Measurements from ENCODE around the gene GLB1L.
"Not testable (repeated sequence)": the region's sequence is repeated elsewhere in the genome, so short reads cannot be mapped to it uniquely, and the experiment has no call there.

GLB1L gene

DNA sequence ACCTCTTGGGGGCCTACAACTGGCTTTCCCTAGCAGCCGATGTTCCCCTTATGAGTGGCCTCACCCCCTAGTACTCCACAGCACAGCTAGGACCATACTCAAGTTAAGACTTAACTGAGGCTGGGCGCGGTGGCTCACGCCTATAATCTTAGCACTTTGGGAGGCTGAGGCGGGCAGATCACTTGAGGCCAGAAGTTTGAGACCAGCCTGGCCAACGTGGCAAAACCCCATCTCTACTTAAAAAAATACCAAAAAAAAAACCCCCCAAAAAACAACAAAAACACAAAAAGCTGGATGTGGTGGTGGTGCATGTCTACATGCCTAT is 41.8 kb upstream of the GLB1L start:
- H3K4me3 ChIP-seq (ENCODE audit: low read length); H3K27ac ChIP-seq (ENCODE audit: low read depth, low read length); H3K9ac ChIP-seq (ENCODE audit: low read length); H3K4me1 ChIP-seq (ENCODE audit: control insufficient read depth, insufficient read depth, low read length); H3K36me3 ChIP-seq (ENCODE audit: control insufficient read depth, insufficient read depth, low read length); H3K27me3 ChIP-seq (ENCODE audit: control insufficient read depth, insufficient read depth, low read length): not testable (repeated sequence)

DNA sequence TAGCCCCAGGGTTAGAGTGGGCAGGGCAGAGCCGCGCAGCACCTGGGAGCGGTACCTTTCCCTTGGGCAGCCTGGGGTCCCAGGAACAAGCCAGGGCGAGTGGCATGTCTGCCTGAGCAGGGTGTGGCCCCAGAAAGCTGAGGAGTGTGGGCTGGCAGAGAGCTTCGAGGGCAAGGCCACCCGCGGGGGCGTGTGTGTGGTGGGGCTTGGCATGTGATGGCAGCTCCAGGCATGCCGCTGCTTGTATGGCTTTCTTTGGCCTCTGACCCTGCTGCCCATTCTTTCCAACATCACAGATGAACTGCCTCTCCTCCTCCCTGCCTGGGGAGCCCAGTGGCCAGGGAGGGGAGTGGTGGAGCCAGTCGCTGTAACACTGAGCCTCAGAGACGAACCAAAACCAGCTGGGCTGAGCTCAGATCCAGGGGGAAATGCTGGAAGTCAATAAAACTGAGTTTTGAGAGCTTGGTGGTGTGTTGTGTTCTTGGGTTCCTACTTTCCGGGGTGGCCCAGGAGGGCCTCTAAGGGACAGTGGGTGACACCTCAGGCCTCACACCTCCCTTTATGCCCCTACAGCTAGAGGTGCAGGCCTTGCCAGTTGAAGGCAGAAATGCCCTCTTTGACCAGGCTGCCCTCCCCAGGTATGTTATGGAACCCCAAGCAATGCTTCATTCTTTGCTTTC is 41.3 kb upstream of the GLB1L start:
- peaks cover 10% of the 10 kb centered on the region for H3K4me1 ChIP-seq (ENCODE audit: control insufficient read depth, insufficient read depth, low read length)
- no peak overlapping the region for H3K9ac ChIP-seq (ENCODE audit: low read length)
- no peaks in the 10 kb centered on the region for H3K27me3 ChIP-seq (ENCODE audit: control insufficient read depth, insufficient read depth, low read length)
- no peak overlapping the region for H3K27ac ChIP-seq (ENCODE audit: low read depth, low read length)
- no peak overlapping the region for H3K4me3 ChIP-seq (ENCODE audit: low read length)
- H3K36me3 ChIP-seq (ENCODE audit: control insufficient read depth, insufficient read depth, low read length) = peaks cover 4% of the 10 kb centered on the region

DNA sequence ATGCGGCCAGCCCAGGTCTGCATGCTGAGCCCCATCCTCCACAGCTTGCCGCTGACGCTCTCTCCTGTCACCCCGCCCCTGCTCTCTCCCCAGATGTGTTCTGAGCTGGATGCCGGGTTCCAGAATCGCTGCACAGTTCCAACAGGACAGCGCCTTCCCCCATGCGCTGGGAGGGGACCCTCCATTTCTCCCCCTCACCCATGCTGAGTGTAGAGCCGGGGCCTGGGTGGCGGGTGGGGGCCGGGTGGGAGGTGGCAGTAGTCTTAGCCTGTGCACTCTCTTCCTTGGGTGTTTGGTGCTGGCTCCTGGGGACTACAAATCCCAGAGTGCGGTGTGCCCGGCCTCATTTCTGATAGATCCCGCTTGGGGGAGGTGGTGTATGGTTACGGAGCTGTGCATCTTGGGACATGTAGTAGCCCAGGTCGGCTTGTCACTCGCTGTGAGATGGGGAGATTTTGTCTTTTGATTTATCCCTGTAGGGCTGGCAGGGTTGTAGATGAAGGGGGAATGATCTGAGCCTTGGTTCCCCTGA is 40.7 kb upstream of the GLB1L start:
- H3K27me3 ChIP-seq (ENCODE audit: control insufficient read depth, insufficient read depth, low read length) = no peaks in the 10 kb centered on the region
- peaks cover 10% of the 10 kb centered on the region for H3K4me1 ChIP-seq (ENCODE audit: control insufficient read depth, insufficient read depth, low read length)
- no peak overlapping the region for H3K9ac ChIP-seq (ENCODE audit: low read length)
- no peak overlapping the region for H3K4me3 ChIP-seq (ENCODE audit: low read length)
- peaks cover 8% of the 10 kb centered on the region for H3K36me3 ChIP-seq (ENCODE audit: control insufficient read depth, insufficient read depth, low read length)
- no peak overlapping the region for H3K27ac ChIP-seq (ENCODE audit: low read depth, low read length)

DNA sequence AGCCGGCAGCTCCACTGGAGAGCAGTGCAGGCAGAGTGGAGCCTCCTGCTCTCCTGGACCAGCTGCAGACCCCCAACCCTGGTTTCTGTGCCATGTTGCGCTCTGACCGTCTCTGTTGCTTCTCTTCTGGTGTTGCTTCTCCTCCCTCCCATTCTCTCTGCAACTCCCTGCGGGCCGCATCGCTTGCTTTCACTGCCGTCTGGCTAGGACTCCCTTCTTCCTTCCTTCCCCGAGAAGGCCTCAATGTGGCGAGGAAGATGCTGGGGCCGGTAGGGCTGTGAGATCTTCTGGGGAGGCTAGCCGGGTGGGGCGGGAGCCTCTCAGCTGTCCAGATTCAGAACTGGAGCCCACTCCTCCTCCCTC is 40.1 kb upstream of the GLB1L start:
- no peak overlapping the region for H3K4me3 ChIP-seq (ENCODE audit: low read length)
- H3K9ac ChIP-seq (ENCODE audit: low read length) = no peak overlapping the region
- no peaks in the 10 kb centered on the region for H3K27me3 ChIP-seq (ENCODE audit: control insufficient read depth, insufficient read depth, low read length)
- H3K27ac ChIP-seq (ENCODE audit: low read depth, low read length) = no peak overlapping the region
- H3K4me1 ChIP-seq (ENCODE audit: control insufficient read depth, insufficient read depth, low read length) = peaks cover 10% of the 10 kb centered on the region
- peaks cover 11% of the 10 kb centered on the region for H3K36me3 ChIP-seq (ENCODE audit: control insufficient read depth, insufficient read depth, low read length)

DNA sequence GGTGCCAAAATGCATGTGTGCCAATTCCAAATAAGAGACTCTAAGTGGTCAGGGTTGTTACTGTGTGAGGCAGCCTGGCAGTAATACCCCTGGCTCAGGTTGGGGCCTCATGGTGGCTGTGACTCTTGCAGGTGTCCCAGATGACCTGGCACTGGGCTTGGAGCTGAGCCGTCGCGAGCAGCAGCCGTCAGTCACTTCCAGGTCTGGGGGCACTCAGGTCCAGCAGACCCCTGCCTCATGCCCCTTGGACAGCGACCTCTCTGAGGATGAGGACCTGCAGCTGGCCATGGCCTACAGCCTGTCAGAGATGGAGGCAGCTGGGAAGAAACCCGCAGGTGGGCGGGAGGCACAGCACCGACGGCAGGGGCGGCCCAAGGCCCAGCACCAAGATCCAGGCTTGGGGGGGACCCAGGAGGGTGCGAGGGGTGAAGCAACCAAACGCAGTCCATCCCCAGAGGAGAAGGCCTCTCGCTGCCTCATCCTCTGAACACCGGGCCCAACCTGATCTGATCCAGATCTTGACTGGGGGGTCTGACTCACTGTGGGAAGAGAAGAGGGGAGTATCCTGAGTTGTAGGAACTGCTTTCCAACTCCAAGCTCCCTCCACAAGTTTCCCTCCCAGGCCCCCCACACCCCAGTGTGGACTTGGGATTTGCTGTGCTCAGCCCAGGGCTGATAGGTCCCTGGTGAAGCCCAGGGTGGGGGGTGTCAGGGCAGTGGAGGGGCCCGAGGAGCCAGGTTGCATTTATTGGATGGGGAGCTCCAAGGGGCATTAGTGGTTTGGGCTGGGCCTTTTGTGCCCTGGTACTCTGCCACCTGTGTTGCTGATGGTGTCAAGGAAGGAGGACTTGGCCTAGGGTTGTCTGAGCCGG is 39.5 kb upstream of the GLB1L start:
- Histone ChIP-seq H3K27me3 (ENCODE audit: control insufficient read depth, insufficient read depth, low read length) (no peaks in the 10 kb centered on the region), H3K36me3 (ENCODE audit: control insufficient read depth, insufficient read depth, low read length) (peaks cover 11% of the 10 kb centered on the region), H3K27ac (ENCODE audit: low read depth, low read length) (no peak overlapping the region), H3K4me3 (ENCODE audit: low read length) (no peak overlapping the region), H3K4me1 (ENCODE audit: control insufficient read depth, insufficient read depth, low read length) (peaks cover 10% of the 10 kb centered on the region), H3K9ac (ENCODE audit: low read length) (no peak overlapping the region)

DNA sequence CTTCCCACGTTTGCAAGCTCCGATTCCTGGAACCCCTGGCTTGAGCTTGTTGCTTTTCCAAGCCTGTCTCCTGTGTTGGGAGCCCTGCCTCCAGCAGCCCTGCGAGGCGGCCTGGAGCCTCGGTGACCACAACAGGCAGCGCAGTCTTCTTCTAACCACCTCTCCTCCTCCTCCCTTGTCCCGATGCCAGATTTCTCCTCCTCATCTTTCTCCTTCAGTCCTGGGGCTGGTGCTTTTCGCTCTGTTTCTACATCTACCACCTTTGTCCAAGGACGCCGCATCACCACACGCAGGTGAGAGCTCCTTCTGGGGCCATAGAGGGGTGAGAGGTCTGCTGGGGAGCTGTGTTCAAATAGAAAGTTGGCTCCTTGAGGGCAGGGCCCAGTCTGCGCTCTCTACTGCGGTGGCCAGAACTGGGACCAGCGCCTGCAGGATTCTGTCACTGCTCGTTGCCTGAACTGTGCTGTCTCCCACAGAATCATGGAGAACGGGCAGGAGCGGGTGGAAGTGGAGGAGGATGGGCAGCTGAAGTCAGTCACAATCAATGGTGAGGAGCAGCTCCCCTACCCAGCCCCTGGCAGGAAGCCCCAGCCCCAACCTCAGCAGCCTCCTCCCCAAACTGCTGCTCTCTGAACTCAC is 37.8 kb upstream of the GLB1L start:
- no peak overlapping the region for H3K27ac ChIP-seq (ENCODE audit: low read depth, low read length)

DNA sequence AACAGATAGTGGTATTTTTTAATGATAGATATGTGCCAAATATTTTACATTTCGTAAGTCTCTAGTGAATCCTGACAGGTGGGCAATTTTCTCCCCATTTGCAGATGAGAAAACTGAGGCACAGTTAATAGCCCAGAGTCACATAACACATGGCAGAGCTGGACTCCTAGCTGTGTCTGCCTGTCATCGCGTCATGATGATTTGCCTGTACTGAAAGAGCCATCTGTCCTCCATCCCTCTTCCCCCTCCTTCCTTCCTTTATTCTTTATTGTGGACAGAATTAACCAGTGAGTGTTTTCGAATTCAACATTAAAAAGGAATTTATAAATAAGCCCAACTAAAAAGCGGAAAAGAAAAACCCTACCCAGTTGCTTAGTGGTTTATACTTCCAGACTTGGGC is 37.1 kb upstream of the GLB1L start:
- no peaks in the 10 kb centered on the region for H3K27me3 ChIP-seq (ENCODE audit: control insufficient read depth, insufficient read depth, low read length)
- H3K36me3 ChIP-seq (ENCODE audit: control insufficient read depth, insufficient read depth, low read length) = peaks cover 11% of the 10 kb centered on the region
- H3K4me1 ChIP-seq (ENCODE audit: control insufficient read depth, insufficient read depth, low read length) = peaks cover 16% of the 10 kb centered on the region
- H3K4me3 ChIP-seq (ENCODE audit: low read length) = no peak overlapping the region
- no peak overlapping the region for H3K9ac ChIP-seq (ENCODE audit: low read length)
- H3K27ac ChIP-seq (ENCODE audit: low read depth, low read length) = no peak overlapping the region

More for the DNA sequence above, 37.8 kb upstream of the GLB1L start:
- Histone ChIP-seq H3K4me1 (ENCODE audit: control insufficient read depth, insufficient read depth, low read length) (peaks cover 13% of the 10 kb centered on the region), H3K36me3 (ENCODE audit: control insufficient read depth, insufficient read depth, low read length) (peaks cover 11% of the 10 kb centered on the region), H3K4me3 (ENCODE audit: low read length) (no peak overlapping the region), H3K27me3 (ENCODE audit: control insufficient read depth, insufficient read depth, low read length) (no peaks in the 10 kb centered on the region), H3K9ac (ENCODE audit: low read length) (no peak overlapping the region)

DNA sequence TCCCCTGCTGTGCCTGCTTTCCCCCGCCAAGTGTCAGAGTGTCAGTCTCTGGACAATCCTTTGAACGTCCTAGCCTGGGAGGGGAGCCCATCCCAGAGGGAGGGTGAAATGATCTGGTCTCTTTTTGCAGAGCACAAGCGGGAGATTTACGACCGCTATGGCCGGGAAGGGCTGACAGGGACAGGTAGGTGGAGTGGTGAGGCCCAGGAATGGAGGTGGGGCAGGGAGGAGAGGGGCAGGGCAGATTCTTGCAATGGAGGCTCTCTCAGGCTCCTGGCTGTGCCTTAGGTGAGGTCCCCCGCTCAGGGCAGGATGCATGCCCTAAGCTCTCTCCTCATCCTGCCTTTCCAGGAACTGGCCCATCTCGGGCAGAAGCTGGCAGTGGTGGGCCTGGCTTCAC is 36.3 kb upstream of the GLB1L start:
- peaks cover 16% of the 10 kb centered on the region for H3K4me1 ChIP-seq (ENCODE audit: control insufficient read depth, insufficient read depth, low read length)
- no peak overlapping the region for H3K9ac ChIP-seq (ENCODE audit: low read length)
- H3K27ac ChIP-seq (ENCODE audit: low read depth, low read length) = no peak overlapping the region
- peaks cover 11% of the 10 kb centered on the region for H3K36me3 ChIP-seq (ENCODE audit: control insufficient read depth, insufficient read depth, low read length)
- H3K4me3 ChIP-seq (ENCODE audit: low read length) = no peak overlapping the region
- no peaks in the 10 kb centered on the region for H3K27me3 ChIP-seq (ENCODE audit: control insufficient read depth, insufficient read depth, low read length)

DNA sequence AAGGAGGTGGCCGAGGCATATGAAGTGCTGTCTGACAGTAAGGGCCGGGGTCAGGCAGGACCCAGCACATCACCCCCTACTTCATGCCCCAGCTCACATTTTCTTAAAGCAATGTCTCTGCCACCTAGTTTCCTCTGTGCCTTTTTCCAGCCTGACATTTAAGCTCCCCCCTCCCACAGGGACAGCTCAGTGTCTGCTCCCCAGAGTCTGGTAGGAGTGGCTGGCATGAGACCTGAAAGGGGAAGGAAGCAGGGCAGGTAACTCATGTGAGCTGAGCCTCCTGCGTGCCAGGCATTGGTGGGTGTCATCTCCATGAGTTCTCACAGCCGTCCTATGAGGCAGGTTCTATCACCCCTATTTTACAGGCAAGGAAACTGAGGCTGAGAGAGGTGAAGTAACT is 35.4 kb upstream of the GLB1L start:
- Histone ChIP-seq H3K27me3 (ENCODE audit: control insufficient read depth, insufficient read depth, low read length) (no peaks in the 10 kb centered on the region), H3K36me3 (ENCODE audit: control insufficient read depth, insufficient read depth, low read length) (peaks cover 11% of the 10 kb centered on the region), H3K4me3 (ENCODE audit: low read length) (no peak overlapping the region), H3K4me1 (ENCODE audit: control insufficient read depth, insufficient read depth, low read length) (peaks cover 16% of the 10 kb centered on the region), H3K9ac (ENCODE audit: low read length) (no peak overlapping the region), H3K27ac (ENCODE audit: low read depth, low read length) (no peak overlapping the region)

DNA sequence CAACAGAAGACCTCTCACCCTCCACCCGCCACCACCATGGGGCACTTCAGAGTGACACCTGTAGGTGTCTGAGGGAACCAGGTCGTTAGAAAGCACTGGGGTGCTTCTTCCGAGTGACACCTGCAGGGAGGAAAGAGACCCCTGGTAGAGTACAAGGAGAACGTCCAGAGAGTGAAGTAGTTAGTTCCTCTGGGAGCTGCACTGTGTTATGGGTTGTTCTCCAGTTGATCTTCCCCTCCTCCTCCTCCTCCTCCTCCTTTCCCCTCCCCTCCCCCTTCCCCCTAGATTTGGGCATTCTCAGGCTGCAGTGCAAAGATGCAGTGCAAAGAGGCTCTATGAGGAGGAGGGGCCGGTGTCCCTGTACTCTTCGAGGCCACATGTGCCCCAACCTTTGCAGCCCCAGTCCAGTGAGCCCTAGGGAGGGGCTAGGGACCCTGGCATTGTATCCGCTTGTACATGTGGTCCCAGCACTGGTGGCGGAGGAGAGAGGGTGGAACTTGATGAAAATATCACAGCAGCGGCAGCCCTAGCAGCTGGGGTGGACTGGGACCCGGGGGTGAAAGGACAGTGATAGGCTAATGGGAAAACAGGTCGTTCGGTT is 34.8 kb upstream of the GLB1L start:
- H3K9ac ChIP-seq (ENCODE audit: low read length) = peak overlapping the region; percentile 74
- H3K27ac ChIP-seq (ENCODE audit: low read depth, low read length) = peak overlapping the region; percentile 92
- H3K4me3 ChIP-seq (ENCODE audit: low read length) = peak overlapping the region; percentile 65
- no peaks in the 10 kb centered on the region for H3K27me3 ChIP-seq (ENCODE audit: control insufficient read depth, insufficient read depth, low read length)
- H3K36me3 ChIP-seq (ENCODE audit: control insufficient read depth, insufficient read depth, low read length) = peaks cover 11% of the 10 kb centered on the region
- peaks cover 16% of the 10 kb centered on the region for H3K4me1 ChIP-seq (ENCODE audit: control insufficient read depth, insufficient read depth, low read length)

DNA sequence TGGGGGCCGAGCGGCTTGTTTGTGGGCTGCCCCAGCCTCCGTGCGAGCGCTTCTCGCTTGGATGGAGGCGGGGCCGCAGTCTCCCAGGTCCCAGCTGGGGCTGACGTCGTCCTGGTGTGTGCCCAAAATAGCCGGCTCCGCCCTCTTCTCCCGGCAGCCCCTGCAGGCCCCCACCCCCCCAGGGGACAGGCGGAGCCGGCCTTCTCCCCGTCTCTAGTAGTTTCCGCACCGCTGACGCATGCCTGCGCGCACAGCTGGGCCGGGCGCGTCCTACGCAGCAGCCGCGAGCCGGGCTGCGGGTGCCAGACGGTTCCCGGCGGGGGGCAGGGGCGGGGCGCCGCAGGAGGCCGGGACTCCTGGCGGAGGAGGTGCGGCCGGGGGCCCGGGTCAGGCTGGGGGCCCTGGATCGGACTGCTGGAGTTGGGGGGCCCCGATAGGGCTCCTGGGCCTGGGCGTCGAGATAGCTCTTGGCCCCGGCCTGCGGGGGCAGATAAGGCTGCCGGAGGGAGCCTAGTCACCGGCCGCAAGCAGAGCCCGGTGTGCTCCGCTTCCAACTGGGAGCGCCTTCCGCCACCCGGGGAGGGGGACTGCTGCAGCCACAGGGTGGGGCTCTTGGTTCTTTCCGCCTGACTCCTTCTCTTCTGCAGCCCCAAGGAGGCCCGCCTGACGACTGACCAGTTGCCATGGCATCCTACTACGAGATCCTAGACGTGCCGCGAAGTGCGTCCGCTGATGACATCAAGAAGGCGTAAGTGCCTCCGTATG is 34.1 kb upstream of the GLB1L start, which contains the start of gene DNAJB2:
TSS of gene DNAJB2 (plus strand) at position 216 of the 765 bp plus-strand sequence. CDS start at position 684, 468 bp downstream.
- Histone ChIP-seq H3K4me3 (ENCODE audit: low read length) (peak within 1 kb of the TSS; percentile 65), H3K4me1 (ENCODE audit: control insufficient read depth, insufficient read depth, low read length) (peaks cover 19% of the 10 kb centered on the region), H3K27ac (ENCODE audit: low read depth, low read length) (peak within 1 kb of the TSS; percentile 92), H3K9ac (ENCODE audit: low read length) (peak within 1 kb of the TSS; percentile 74), H3K36me3 (ENCODE audit: control insufficient read depth, insufficient read depth, low read length) (peaks cover 7% of the 10 kb centered on the region), H3K27me3 (ENCODE audit: control insufficient read depth, insufficient read depth, low read length) (no peaks in the 10 kb centered on the region)

Measured in rectal smooth muscle tissue (tissue), 1 donor.